Measurements from ENCODE around the gene CLRN1. TPM values are rescaled to one million over a fixed set of nuclear protein-coding genes. Genes with fewer than 3 reads are reported as not detected.

The CLRN1 gene
- total RNA-seq, 6 experiments from 2014 or later, result not detected

DNA sequence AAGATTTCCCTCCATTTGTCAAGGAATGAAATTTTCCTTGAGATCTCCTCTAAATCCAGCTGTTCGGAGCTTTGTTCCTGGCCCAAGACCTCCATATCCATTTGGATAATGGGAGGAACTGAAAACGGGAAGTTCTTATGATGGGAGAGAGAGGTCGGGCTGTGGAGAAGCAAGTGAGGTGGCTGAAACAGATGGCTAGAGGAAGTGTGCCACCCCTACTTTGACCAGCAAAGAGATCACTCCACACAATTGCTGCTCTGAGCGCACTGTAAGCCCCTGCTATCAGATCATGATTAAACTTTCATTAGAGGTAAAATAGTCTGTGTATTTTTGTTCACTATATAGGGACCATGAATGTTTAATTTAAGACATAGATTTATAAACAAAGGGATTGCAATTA, 67.2 kb downstream of the CLRN1 start, which contains the start of gene MINDY4B:
Gene MINDY4B (minus strand): TSS at position 101 of the 400 bp plus-strand sequence. CDS start 0 bp downstream, at position 101.
- no peaks in the 10 kb centered on the region for H3K36me3 Mint-ChIP-seq (ENCODE audit: low read depth)
- no peaks in the 10 kb centered on the region for H3K9me3 Mint-ChIP-seq
- no peaks in the 10 kb centered on the region for H3K4me1 Mint-ChIP-seq (ENCODE audit: low read depth)
- peaks cover 34% of the 10 kb centered on the region for H3K27me3 Mint-ChIP-seq (ENCODE audit: insufficient read depth)
- H3K4me3 Mint-ChIP-seq, result no peak within 1 kb of the TSS
- no peak within 1 kb of the TSS for H3K27ac Mint-ChIP-seq
- DNase-seq, result no peak
- TF ChIP-seq, protein P1, sequence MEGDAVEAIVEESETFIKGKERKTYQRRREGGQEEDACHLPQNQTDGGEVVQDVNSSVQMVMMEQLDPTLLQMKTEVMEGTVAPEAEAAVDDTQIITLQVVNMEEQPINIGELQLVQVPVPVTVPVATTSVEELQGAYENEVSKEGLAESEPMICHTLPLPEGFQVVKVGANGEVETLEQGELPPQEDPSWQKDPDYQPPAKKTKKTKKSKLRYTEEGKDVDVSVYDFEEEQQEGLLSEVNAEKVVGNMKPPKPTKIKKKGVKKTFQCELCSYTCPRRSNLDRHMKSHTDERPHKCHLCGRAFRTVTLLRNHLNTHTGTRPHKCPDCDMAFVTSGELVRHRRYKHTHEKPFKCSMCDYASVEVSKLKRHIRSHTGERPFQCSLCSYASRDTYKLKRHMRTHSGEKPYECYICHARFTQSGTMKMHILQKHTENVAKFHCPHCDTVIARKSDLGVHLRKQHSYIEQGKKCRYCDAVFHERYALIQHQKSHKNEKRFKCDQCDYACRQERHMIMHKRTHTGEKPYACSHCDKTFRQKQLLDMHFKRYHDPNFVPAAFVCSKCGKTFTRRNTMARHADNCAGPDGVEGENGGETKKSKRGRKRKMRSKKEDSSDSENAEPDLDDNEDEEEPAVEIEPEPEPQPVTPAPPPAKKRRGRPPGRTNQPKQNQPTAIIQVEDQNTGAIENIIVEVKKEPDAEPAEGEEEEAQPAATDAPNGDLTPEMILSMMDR (IDR thresholded peaks at IDR 0.05), result no peak

GRCh38 chr3:150902988-150903387, 69.5 kb downstream of the CLRN1 start:
- no peaks in the 10 kb centered on the region for H3K9me3 Mint-ChIP-seq
- no peak for DNase-seq
- H3K4me1 Mint-ChIP-seq (ENCODE audit: low read depth), result no peaks in the 10 kb centered on the region
- TF ChIP-seq, protein P1 (IDR thresholded peaks at IDR 0.05), result no peak
- no peaks in the 10 kb centered on the region for H3K36me3 Mint-ChIP-seq (ENCODE audit: low read depth)
- no peak overlapping the region for H3K4me3 Mint-ChIP-seq
- H3K27ac Mint-ChIP-seq, result no peak overlapping the region
- H3K27me3 Mint-ChIP-seq (ENCODE audit: insufficient read depth), result peaks cover 32% of the 10 kb centered on the region

DNA sequence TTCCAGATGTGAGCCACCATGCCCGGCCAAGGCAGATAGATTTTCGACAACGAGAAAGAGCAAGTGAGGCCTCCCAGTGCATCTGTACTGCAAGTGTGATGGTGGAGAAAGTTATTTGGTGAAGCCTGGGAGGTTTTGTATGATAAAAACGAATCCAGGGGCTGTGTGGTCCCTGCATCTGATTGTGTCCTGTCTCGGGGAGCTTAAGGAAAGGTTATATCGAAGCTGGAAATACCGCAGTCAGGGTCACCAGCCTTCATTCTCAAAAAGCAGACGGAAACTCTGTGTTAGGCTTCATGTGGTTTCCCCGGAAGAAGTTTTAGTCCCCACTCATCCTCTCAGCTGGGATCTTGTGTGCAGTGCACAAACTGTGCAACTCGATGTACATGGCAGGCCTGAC, 70.7 kb downstream of the CLRN1 start:
- TF ChIP-seq, protein P1 (IDR thresholded peaks at IDR 0.05), result no peak
- no peaks in the 10 kb centered on the region for H3K4me1 Mint-ChIP-seq (ENCODE audit: low read depth)
- no peak overlapping the region for H3K27ac Mint-ChIP-seq
- no peaks in the 10 kb centered on the region for H3K36me3 Mint-ChIP-seq (ENCODE audit: low read depth)
- H3K9me3 Mint-ChIP-seq, result no peaks in the 10 kb centered on the region
- no peak overlapping the region for H3K4me3 Mint-ChIP-seq
- no peak for DNase-seq
- peaks cover 29% of the 10 kb centered on the region for H3K27me3 Mint-ChIP-seq (ENCODE audit: insufficient read depth)

- Mint-ChIP-seq H3K9me3 (no peaks in the 10 kb centered on the region), H3K4me3 (no peak overlapping the region), H3K27ac (no peak overlapping the region), H3K27me3 (ENCODE audit: insufficient read depth) (peaks cover 33% of the 10 kb centered on the region), H3K36me3 (ENCODE audit: low read depth) (no peaks in the 10 kb centered on the region), H3K4me1 (ENCODE audit: low read depth) (no peaks in the 10 kb centered on the region)
- no peak for DNase-seq
- TF ChIP-seq, protein P1 (IDR thresholded peaks at IDR 0.05), result no peak
Observed at GRCh38 chr3:150899141-150899540, 73.4 kb downstream of the CLRN1 start.

- Mint-ChIP-seq H3K27me3 (ENCODE audit: insufficient read depth) (peaks cover 34% of the 10 kb centered on the region), H3K27ac (no peak overlapping the region), H3K9me3 (no peaks in the 10 kb centered on the region), H3K4me3 (no peak overlapping the region), H3K4me1 (ENCODE audit: low read depth) (no peaks in the 10 kb centered on the region), H3K36me3 (ENCODE audit: low read depth) (no peaks in the 10 kb centered on the region)
- TF ChIP-seq, protein P1 (IDR thresholded peaks at IDR 0.05), result no peak
- no peak for DNase-seq
Observed at GRCh38 chr3:150898046-150898754, 74.3 kb downstream of the CLRN1 start.
